ENCODE measurements around the gene ZFHX3. TPM values are rescaled to one million over a fixed set of nuclear protein-coding genes. Genes with fewer than 3 reads are reported as not detected.

The ZFHX3 gene
- polyA plus RNA-seq, 1 donor from 2014 or later, result 26.4 TPM

GRCh38 chr16:73020409-73020884 is 27.5 kb downstream of the ZFHX3 start:
- Histone ChIP-seq H3K79me2 (replicated peaks; ENCODE audit: insufficient read depth, low read length) (peaks cover 96% of the 10 kb centered on the region), H3K9ac (ENCODE audit: low read length) (no peak overlapping the region)

DNA sequence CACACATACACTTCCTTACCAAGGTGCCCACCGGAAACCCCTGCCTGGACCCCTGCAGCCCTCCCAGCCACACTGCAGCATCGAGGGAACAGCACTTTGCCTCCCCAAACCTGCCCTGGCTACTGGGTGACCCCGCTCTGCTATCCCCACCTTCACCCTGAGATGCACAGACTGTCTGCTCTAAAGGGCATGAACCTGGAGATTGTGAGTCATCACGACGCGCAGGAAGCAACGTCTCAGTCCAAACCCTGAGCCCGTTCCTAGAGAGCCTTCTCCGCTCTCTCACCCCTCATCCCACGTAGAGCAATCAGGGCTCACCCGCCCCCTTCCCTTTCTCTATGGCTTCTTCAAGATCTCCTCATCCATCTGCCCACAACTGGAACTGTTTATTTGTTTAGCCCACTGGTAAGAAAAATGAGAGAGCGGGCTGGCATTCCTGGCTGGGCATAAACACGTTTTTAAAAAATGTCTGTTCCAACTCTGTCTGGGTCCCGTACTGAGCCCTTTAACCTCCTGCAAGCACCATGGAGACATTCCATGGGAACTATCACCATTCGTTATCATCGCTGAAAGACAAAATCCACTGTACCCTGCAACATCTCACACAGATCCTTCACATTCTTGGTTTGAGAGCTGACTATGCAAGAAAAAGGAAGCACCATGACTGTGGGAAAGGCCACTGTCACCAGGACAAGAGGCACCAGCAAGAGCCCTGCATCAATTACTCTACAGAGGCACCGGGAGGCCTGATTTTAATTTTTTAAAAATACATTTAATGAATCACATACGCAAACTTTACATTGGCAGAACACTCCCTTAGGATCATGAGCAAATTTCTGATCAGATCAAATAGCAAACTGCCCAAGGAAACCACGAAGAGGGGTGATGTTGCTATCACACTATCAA is 28.2 kb downstream of the ZFHX3 start:
- Histone ChIP-seq H3K4me3 (ENCODE audit: low read length) (no peak overlapping the region), H2AFZ (ENCODE audit: low read depth, low read length) (no peak overlapping the region), H3K27me3 (ENCODE audit: insufficient read depth, low read depth, low read length) (no peaks in the 10 kb centered on the region), H3K36me3 (ENCODE audit: insufficient read depth, low read length) (no peaks in the 10 kb centered on the region), H3F3A (ENCODE audit: insufficient read depth, low read length, poor library complexity, severe bottlenecking) (no peaks in the 10 kb centered on the region), H3K4me2 (ENCODE audit: low read length) (no peak overlapping the region), H4K20me1 (ENCODE audit: insufficient read depth) (peaks cover 97% of the 10 kb centered on the region), H3K9me3 (ENCODE audit: low read length) (no peaks in the 10 kb centered on the region), H3K79me2 (replicated peaks; ENCODE audit: insufficient read depth, low read length) (peaks cover 96% of the 10 kb centered on the region), H3K9ac (ENCODE audit: low read length) (no peak overlapping the region), H3K27ac (ENCODE audit: low read length) (no peak overlapping the region), H3K9me2 (ENCODE audit: insufficient read depth, low read length) (no peaks in the 10 kb centered on the region)
- TF ChIP-seq TAF1 (IDR thresholded peaks at IDR 0.05; ENCODE audit: low read depth) (no peak), CTCF (IDR thresholded peaks at IDR 0.05; ENCODE audit: poor library complexity, severe bottlenecking) (no peak), MXI1 (conservative IDR thresholded peaks at IDR 0.05; ENCODE audit: poor library complexity, severe bottlenecking) (no peak), RAD21 (conservative IDR thresholded peaks at IDR 0.05) (no peak), EZH2 (IDR thresholded peaks at IDR 0.05; ENCODE audit: borderline replicate concordance, insufficient read depth, low read length, poor library complexity, severe bottlenecking) (no peak)
- TF ChIP-seq, protein P1, sequence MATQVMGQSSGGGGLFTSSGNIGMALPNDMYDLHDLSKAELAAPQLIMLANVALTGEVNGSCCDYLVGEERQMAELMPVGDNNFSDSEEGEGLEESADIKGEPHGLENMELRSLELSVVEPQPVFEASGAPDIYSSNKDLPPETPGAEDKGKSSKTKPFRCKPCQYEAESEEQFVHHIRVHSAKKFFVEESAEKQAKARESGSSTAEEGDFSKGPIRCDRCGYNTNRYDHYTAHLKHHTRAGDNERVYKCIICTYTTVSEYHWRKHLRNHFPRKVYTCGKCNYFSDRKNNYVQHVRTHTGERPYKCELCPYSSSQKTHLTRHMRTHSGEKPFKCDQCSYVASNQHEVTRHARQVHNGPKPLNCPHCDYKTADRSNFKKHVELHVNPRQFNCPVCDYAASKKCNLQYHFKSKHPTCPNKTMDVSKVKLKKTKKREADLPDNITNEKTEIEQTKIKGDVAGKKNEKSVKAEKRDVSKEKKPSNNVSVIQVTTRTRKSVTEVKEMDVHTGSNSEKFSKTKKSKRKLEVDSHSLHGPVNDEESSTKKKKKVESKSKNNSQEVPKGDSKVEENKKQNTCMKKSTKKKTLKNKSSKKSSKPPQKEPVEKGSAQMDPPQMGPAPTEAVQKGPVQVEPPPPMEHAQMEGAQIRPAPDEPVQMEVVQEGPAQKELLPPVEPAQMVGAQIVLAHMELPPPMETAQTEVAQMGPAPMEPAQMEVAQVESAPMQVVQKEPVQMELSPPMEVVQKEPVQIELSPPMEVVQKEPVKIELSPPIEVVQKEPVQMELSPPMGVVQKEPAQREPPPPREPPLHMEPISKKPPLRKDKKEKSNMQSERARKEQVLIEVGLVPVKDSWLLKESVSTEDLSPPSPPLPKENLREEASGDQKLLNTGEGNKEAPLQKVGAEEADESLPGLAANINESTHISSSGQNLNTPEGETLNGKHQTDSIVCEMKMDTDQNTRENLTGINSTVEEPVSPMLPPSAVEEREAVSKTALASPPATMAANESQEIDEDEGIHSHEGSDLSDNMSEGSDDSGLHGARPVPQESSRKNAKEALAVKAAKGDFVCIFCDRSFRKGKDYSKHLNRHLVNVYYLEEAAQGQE (IDR thresholded peaks at IDR 0.05; ENCODE audit: borderline replicate concordance), result no peak

More at GRCh38 chr16:73020409-73020884, 27.5 kb downstream of the ZFHX3 start:
- Histone ChIP-seq H3K4me2 (ENCODE audit: low read length) (no peak overlapping the region), H2AFZ (ENCODE audit: low read depth, low read length) (no peak overlapping the region), H4K20me1 (ENCODE audit: insufficient read depth) (peaks cover 97% of the 10 kb centered on the region), H3K27ac (ENCODE audit: low read length) (no peak overlapping the region), H3K27me3 (ENCODE audit: insufficient read depth, low read depth, low read length) (no peaks in the 10 kb centered on the region), H3K36me3 (ENCODE audit: insufficient read depth, low read length) (no peaks in the 10 kb centered on the region), H3K9me3 (ENCODE audit: low read length) (no peaks in the 10 kb centered on the region), H3K4me3 (ENCODE audit: low read length) (no peak overlapping the region), H3K9me2 (ENCODE audit: insufficient read depth, low read length) (no peaks in the 10 kb centered on the region), H3F3A (ENCODE audit: insufficient read depth, low read length, poor library complexity, severe bottlenecking) (no peaks in the 10 kb centered on the region)
- TF ChIP-seq SMC3 (conservative IDR thresholded peaks at IDR 0.05; ENCODE audit: poor library complexity) (no peak), POLR2AphosphoS5 (IDR thresholded peaks at IDR 0.05) (no peak), EP300 (conservative IDR thresholded peaks at IDR 0.05; ENCODE audit: poor library complexity, severe bottlenecking) (no peak), RAD21 (conservative IDR thresholded peaks at IDR 0.05) (no peak), EZH2 (IDR thresholded peaks at IDR 0.05; ENCODE audit: borderline replicate concordance, insufficient read depth, low read length, poor library complexity, severe bottlenecking) (no peak), CTCF (IDR thresholded peaks at IDR 0.05; ENCODE audit: poor library complexity, severe bottlenecking) (no peak), TAF1 (IDR thresholded peaks at IDR 0.05; ENCODE audit: low read depth) (no peak), MXI1 (conservative IDR thresholded peaks at IDR 0.05; ENCODE audit: poor library complexity, severe bottlenecking) (no peak)
- TF ChIP-seq, protein P1 (IDR thresholded peaks at IDR 0.05; ENCODE audit: borderline replicate concordance), result no peak

Data from neural cell (in vitro differentiated cells).